Body of pancreas (tissue), 4 donors: ENCODE measurements around the gene OR52E4.

Experiments
- POLR2A ChIP-seq, 3 donors: fragments of 450-650 bp; IDR thresholded peaks; one replicate each; pipeline ENCODE4 v1.6.1; 2016; ENCODE audit warnings: antibody characterized with exemption in 3 of 3, mild to moderate bottlenecking in 2 of 3
- TF ChIP-seq, protein P1 (sequence below), 7 experiments: fragments of 450-650 bp in 4 of 7; fragments of 200-600 bp in 3 of 7; sonication (generic) in 3 of 7; IDR thresholded peaks; one replicate each; pipeline ENCODE4 v1.5.1; 2016 to 2019; ENCODE audit warnings: antibody characterized with exemption in 7 of 7

DNA sequence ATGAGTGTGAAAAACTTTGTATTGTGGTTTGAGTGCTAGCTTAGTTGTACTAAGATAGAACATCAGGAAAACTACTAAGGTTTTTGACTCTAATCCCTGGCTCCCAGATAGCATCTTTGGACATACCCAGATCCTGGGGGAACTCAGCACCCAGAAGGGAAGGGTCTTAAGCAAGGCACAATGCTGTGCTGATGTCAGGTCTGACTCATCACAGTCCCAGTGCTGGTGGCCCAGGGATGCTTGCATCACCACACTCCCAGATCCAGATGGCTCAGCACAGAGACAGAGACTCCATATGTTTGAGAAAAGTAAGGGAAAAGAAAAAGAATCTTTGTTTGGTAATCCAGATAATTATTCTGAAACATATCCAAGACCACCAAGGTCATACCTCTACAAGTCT lies 43.4 kb downstream of the OR52E4 start:
- TF ChIP-seq, protein P1, sequence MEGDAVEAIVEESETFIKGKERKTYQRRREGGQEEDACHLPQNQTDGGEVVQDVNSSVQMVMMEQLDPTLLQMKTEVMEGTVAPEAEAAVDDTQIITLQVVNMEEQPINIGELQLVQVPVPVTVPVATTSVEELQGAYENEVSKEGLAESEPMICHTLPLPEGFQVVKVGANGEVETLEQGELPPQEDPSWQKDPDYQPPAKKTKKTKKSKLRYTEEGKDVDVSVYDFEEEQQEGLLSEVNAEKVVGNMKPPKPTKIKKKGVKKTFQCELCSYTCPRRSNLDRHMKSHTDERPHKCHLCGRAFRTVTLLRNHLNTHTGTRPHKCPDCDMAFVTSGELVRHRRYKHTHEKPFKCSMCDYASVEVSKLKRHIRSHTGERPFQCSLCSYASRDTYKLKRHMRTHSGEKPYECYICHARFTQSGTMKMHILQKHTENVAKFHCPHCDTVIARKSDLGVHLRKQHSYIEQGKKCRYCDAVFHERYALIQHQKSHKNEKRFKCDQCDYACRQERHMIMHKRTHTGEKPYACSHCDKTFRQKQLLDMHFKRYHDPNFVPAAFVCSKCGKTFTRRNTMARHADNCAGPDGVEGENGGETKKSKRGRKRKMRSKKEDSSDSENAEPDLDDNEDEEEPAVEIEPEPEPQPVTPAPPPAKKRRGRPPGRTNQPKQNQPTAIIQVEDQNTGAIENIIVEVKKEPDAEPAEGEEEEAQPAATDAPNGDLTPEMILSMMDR (IDR thresholded peaks at IDR 0.05), result no peak
- no peak for TF ChIP-seq POLR2A (IDR thresholded peaks at IDR 0.05)
